Hepatocyte (in vitro differentiated cells): Measurements from ENCODE around the gene CELA1. TPM values are rescaled to one million over a fixed set of nuclear protein-coding genes. Genes with fewer than 3 reads are reported as not detected.

Source experiments
- DNase-seq: peaks from one replicate; pipeline ENCODE4 v3.0.0-alpha.2; 2016; ENCODE audit warnings: low spot score
- H2AFZ ChIP-seq: fragments of 200-600 bp; sonication (generic); 2 replicates; pipeline ENCODE4 v1.6.0; 2016; ENCODE audit warnings: antibody characterized with exemption, mild to moderate bottlenecking
- H3K27ac ChIP-seq: fragments of 200-600 bp; sonication (generic); 2 replicates; pipeline ENCODE4 v1.5.1; 2016; ENCODE audit warnings: mild to moderate bottlenecking
- H3K27me3 ChIP-seq: fragments of 200-600 bp; sonication (generic); 2 replicates; pipeline ENCODE4 v1.6.1; 2016
- H3K36me3 ChIP-seq: fragments of 200-600 bp; sonication (generic); replicated peaks from 2 replicates; pipeline ENCODE4 v1.5.1; 2016; ENCODE audit warnings: low read depth; ENCODE audit not compliant: insufficient read depth
- H3K4me1 ChIP-seq: fragments of 200-600 bp; sonication (generic); 2 replicates; pipeline ENCODE4 v1.5.1; 2016; ENCODE audit warnings: mild to moderate bottlenecking, moderate library complexity; ENCODE audit not compliant: insufficient read depth
- H3K4me2 ChIP-seq: fragments of 200-600 bp; sonication (generic); 2 replicates; pipeline ENCODE4 v1.6.0; 2016
- H3K4me3 ChIP-seq: fragments of 200-600 bp; sonication (generic); 2 replicates; pipeline ENCODE4 v1.5.1; 2016; ENCODE audit warnings: mild to moderate bottlenecking
- H3K79me2 ChIP-seq: fragments of 200-600 bp; sonication (generic); 2 replicates; pipeline ENCODE4 v1.6.0; 2017; ENCODE audit warnings: mild to moderate bottlenecking
- H3K9me2 ChIP-seq: fragments of 200-600 bp; sonication (generic); replicated peaks from 2 replicates; pipeline ENCODE4 v1.6.0; 2017; ENCODE audit warnings: mild to moderate bottlenecking; ENCODE audit not compliant: insufficient read depth
- H3K9me3 ChIP-seq: fragments of 200-600 bp; sonication (generic); 2 replicates; pipeline ENCODE4 v1.5.1; 2016; ENCODE audit warnings: low read depth, mild to moderate bottlenecking
- H4K20me1 ChIP-seq: fragments of 200-600 bp; sonication (generic); 2 replicates; pipeline ENCODE4 v1.6.0; 2016; ENCODE audit warnings: mild to moderate bottlenecking; ENCODE audit not compliant: insufficient read depth, poor library complexity, severe bottlenecking
- CTCF ChIP-seq: fragments of 200-600 bp; sonication (generic); IDR thresholded peaks from 2 replicates; pipeline ENCODE4 v1.5.1; 2016; ENCODE audit warnings: antibody characterized with exemption, mild to moderate bottlenecking; ENCODE audit not compliant: poor library complexity
- EZH2 ChIP-seq: fragments of 200-600 bp; sonication (generic); IDR thresholded peaks from 2 replicates; pipeline ENCODE4 v1.6.1; 2016; ENCODE audit warnings: antibody characterized with exemption, mild to moderate bottlenecking, borderline replicate concordance
- EZH2phosphoT487 ChIP-seq: fragments of 200-600 bp; sonication (generic); IDR thresholded peaks from one replicate; pipeline ENCODE4 v1.6.1; 2018; ENCODE audit warnings: antibody characterized with exemption, mild to moderate bottlenecking, low read depth, moderate library complexity; ENCODE audit not compliant: unreplicated experiment, severe bottlenecking
- WGBS: methylation state at CpG from one replicate; pipeline ENCODE4 v1.1.6; 2016; ENCODE audit warnings: low lambda C conversion rate; ENCODE audit errors: missing lambda C conversion rate; 5-methylcytosine and 5-hydroxymethylcytosine counted together
- polyA plus RNA-seq: library from polyadenylated mRNA; unstranded; fragments of >200 nt; fragmentation: Nextera tagmentation; extraction: Ambion mirVana; gene quantifications from 2 replicates; pipeline ENCODE4 v1.2.1, GENCODE V29; 2016
- total RNA-seq: library from RNA; depleted of rRNA; stranded (reverse); fragments of >200 nt; gene quantifications from 2 replicates; pipeline ENCODE4 v1.2.3, GENCODE V29; 2014

CELA1 gene
- total and polyA plus RNA-seq, 2 experiments from 2014 or later, result not detected

DNA sequence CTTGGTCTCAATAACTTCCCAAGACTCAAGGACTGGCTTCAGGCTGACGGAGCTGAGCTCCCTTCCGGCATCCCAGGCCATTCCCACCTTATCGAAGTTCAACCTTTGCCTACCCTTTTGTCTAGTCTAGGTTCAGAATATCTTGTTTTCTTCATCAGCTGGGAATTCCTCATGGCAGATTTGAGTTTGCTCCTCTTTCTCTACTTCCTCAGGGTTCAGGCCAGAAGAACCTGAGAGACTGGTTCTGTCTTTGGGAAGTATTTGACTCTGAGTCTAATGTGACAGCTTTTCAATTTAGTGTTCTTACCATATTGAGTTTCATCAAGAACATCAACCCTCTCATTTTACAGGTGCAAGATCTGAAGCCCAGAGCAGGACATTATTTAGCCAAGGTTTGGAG lies 24.6 kb downstream of the CELA1 start:
- H3K4me1 ChIP-seq, result peaks cover 6% of the 10 kb centered on the region
- WGBS, result 73% methylated on average over 3 of the region's 3 CpGs

DNA sequence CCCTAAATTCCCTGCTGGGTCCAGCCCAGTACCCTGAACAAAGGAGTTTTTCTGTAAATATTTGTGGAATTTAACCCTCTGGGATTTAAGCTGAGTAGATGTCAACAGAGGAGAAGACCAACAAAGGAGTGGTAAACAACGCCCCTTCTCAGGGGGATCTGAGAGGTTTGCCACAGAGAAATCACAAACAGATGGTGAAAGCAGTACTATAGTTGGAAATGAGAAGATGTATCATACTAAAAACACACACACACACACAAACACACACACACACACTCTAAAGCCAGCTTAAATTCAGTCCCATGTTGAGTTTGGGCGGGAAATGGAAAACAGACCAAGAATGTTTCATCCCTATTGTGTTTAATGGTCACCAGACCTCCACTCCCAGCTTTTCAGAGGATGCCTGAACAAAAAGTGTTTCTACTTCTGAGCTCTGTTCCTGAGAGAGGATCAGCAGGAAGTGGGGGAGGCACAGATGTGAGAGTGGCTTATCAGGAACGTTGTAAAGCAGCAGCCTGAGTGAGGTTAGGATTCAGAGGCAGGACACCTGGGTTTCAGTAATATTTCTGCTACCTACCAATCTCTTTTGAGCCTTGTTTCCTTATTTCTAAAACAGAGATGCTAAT lies 25.7 kb downstream of the CELA1 start:
- peak; percentile 35 for DNase-seq
- Histone ChIP-seq H3K4me3 (no peak overlapping the region), H3K79me2 (no peaks in the 10 kb centered on the region), H3K4me1 (peaks cover 6% of the 10 kb centered on the region), H3K9me3 (no peaks in the 10 kb centered on the region), H2AFZ (no peak overlapping the region), H3K4me2 (no peak overlapping the region), H3K36me3 (no peaks in the 10 kb centered on the region), H4K20me1 (no peaks in the 10 kb centered on the region), H3K27me3 (no peaks in the 10 kb centered on the region), H3K27ac (peak overlapping the region; percentile 75), H3K9me2 (no peaks in the 10 kb centered on the region)
- WGBS, result 10% methylated on average over 3 of the region's 3 CpGs
- TF ChIP-seq EZH2phosphoT487 (no peak), CTCF (no peak), EZH2 (no peak)

More for the DNA sequence above, 24.6 kb downstream of the CELA1 start:
- Histone ChIP-seq H2AFZ (no peak overlapping the region), H3K9me3 (no peaks in the 10 kb centered on the region), H3K27me3 (no peaks in the 10 kb centered on the region), H3K9me2 (no peaks in the 10 kb centered on the region), H3K4me2 (no peak overlapping the region), H3K27ac (peak overlapping the region; percentile 75), H3K4me3 (no peak overlapping the region), H4K20me1 (no peaks in the 10 kb centered on the region), H3K36me3 (no peaks in the 10 kb centered on the region), H3K79me2 (no peaks in the 10 kb centered on the region)
- no peak for TF ChIP-seq CTCF
- TF ChIP-seq EZH2phosphoT487, result no peak
- TF ChIP-seq EZH2, result no peak
- no peak for DNase-seq

GRCh38 chr12:51320311-51320694 lies 26.2 kb downstream of the CELA1 start:
- Histone ChIP-seq H3K9me3 (no peaks in the 10 kb centered on the region), H4K20me1 (no peaks in the 10 kb centered on the region), H3K27ac (peak overlapping the region; percentile 75), H3K4me1 (peaks cover 6% of the 10 kb centered on the region), H3K79me2 (no peaks in the 10 kb centered on the region), H3K27me3 (no peaks in the 10 kb centered on the region), H2AFZ (no peak overlapping the region), H3K9me2 (no peaks in the 10 kb centered on the region), H3K4me3 (no peak overlapping the region), H3K36me3 (no peaks in the 10 kb centered on the region), H3K4me2 (no peak overlapping the region)
- WGBS, result 38% methylated on average over 4 of the region's 4 CpGs
- TF ChIP-seq EZH2 (no peak), CTCF (no peak), EZH2phosphoT487 (no peak)
- no peak for DNase-seq
